Activated naive CD4-positive, alpha-beta T cell treated with anti-CD3 and anti-CD28 coated beads, Interleukin-2, amount 50 U/mL, for 16 hours (primary cell): ENCODE measurements around the gene MYO18A.
"Not testable (repeated sequence)": the region's sequence is repeated elsewhere in the genome, so short reads cannot be mapped to it uniquely, and the experiment has no call there.

Experiments
- DNase-seq: peaks from one replicate; pipeline ENCODE4 v3.0.0-alpha.2; 2020

The MYO18A gene

GRCh38 chr17:29165261-29165660 is 14.9 kb downstream of the MYO18A start:
- DNase-seq: no peak

- DNase-seq: no peak
Measured at GRCh38 chr17:29163563-29163962, 16.6 kb downstream of the MYO18A start.

GRCh38 chr17:29162909-29163341 is 17.3 kb downstream of the MYO18A start:
- no peak for DNase-seq

- no peak for DNase-seq
Measured at GRCh38 chr17:29162082-29162908, 17.9 kb downstream of the MYO18A start.

- no peak for DNase-seq
Measured at GRCh38 chr17:29160253-29160652, 19.9 kb downstream of the MYO18A start.

GRCh38 chr17:29159306-29159860 is 20.8 kb downstream of the MYO18A start:
- DNase-seq: no peak

- DNase-seq: no peak
Measured at GRCh38 chr17:29158488-29159275, 21.5 kb downstream of the MYO18A start.

- no peak for DNase-seq
Measured at GRCh38 chr17:29158096-29158487, 22.1 kb downstream of the MYO18A start.

GRCh38 chr17:29157310-29157709 is 22.9 kb downstream of the MYO18A start:
- no peak for DNase-seq

GRCh38 chr17:29156781-29157180 is 23.4 kb downstream of the MYO18A start:
- DNase-seq: no peak

- no peak for DNase-seq
Measured at GRCh38 chr17:29155966-29156338, 24.2 kb downstream of the MYO18A start.

GRCh38 chr17:29155227-29155965 is 24.8 kb downstream of the MYO18A start:
- peak; percentile 60 for DNase-seq

GRCh38 chr17:29154516-29155226 is 25.5 kb downstream of the MYO18A start:
- no peak for DNase-seq

GRCh38 chr17:29151567-29151966 is 28.6 kb downstream of the MYO18A start:
- DNase-seq: no peak

GRCh38 chr17:29150161-29150560 is 30.0 kb downstream of the MYO18A start:
- no peak for DNase-seq

- no peak for DNase-seq
Measured at GRCh38 chr17:29149431-29150064, 30.6 kb downstream of the MYO18A start.

GRCh38 chr17:29148790-29149430 is 31.3 kb downstream of the MYO18A start:
- peak; percentile 92 for DNase-seq

- DNase-seq: no peak
Measured at GRCh38 chr17:29148257-29148789, 31.9 kb downstream of the MYO18A start.

- no peak for DNase-seq
Measured at GRCh38 chr17:29147682-29148081, 32.5 kb downstream of the MYO18A start.

GRCh38 chr17:29147228-29147627 is 33.0 kb downstream of the MYO18A start:
- DNase-seq: not testable (repeated sequence)

GRCh38 chr17:29146369-29146972 is 33.7 kb downstream of the MYO18A start:
- DNase-seq: no peak
